SK-N-SH (cell line): ENCODE data around the gene CHMP1B. TPM values are rescaled to one million over a fixed set of nuclear protein-coding genes. Genes with fewer than 3 reads are reported as not detected.

ENCODE experiments used
- CTCF ChIA-PET: fragments of 300-600, 350-600 bp; formaldehyde crosslinking; extraction: SDS; loops from one replicate; lab custom pipeline; 2021; lab: Yijun Ruan, JAX
- POLR2A ChIA-PET: fragments of 350-600 bp; sonication (Branson Sonifier 250); formaldehyde crosslinking; extraction: SDS; loops from one replicate; lab custom pipeline; 2020; ENCODE audit warnings: antibody characterized with exemption, inconsistent platforms; lab: Yijun Ruan, JAX
- DNase-seq: peaks from one replicate; pipeline ENCODE4 v3.0.0; 2012
- H2AFZ ChIP-seq: fragments of 200-600 bp; sonication (generic); 2 replicates; pipeline ENCODE4 v1.8.1; 2016; ENCODE audit warnings: antibody characterized with exemption, mild to moderate bottlenecking, low read depth
- H3F3A ChIP-seq: fragments of 200-600 bp; sonication (generic); replicated peaks from 2 replicates; pipeline ENCODE3; 2016; ENCODE audit warnings: antibody characterized with exemption, mild to moderate bottlenecking; ENCODE audit not compliant: insufficient read depth
- H3K27ac ChIP-seq, 2 experiments: fragments of 200-500 bp in 1 of 2; fragments of 200-600 bp in 1 of 2; sonication (Bioruptor generic) in 1 of 2; sonication (generic), shearing (Covaris generic) in 1 of 2; 2 replicates each; pipeline versions ENCODE4 v1.5.1 to v1.6.1; 2014 to 2016; ENCODE audit warnings: low read depth in 2 of 2, inconsistent platforms in 1 of 2, low read length in 1 of 2, mild to moderate bottlenecking in 1 of 2, mixed read lengths in 1 of 2
- H3K27me3 ChIP-seq: fragments of 200-600 bp; sonication (generic), shearing (Covaris generic); 2 replicates; pipeline ENCODE4 v1.6.1; 2016; ENCODE audit warnings: mixed run types; ENCODE audit not compliant: insufficient read depth
- H3K36me3 ChIP-seq, 2 experiments: fragments of 200-500 bp in 1 of 2; fragments of 200-600 bp in 1 of 2; sonication (Bioruptor generic) in 1 of 2; sonication (generic) in 1 of 2; replicated peaks in 1 of 2; 2 replicates each; pipeline versions ENCODE3 to v1.5.1; 2014 to 2016; ENCODE audit warnings: low read length in 1 of 2, mild to moderate bottlenecking in 1 of 2; ENCODE audit not compliant: insufficient read depth in 2 of 2, control insufficient read depth in 1 of 2
- H3K4me1 ChIP-seq, 2 experiments: fragments of 200-500 bp in 1 of 2; fragments of 200-600 bp in 1 of 2; sonication (Bioruptor generic) in 1 of 2; sonication (generic), shearing (Covaris generic) in 1 of 2; 2 replicates each; pipeline versions ENCODE4 v1.5.1 to v1.6.1; 2014 to 2016; ENCODE audit warnings: low read depth in 1 of 2, low read length in 1 of 2, mixed run types in 1 of 2; ENCODE audit not compliant: insufficient read depth in 2 of 2, control insufficient read depth in 1 of 2
- H3K4me2 ChIP-seq: fragments of 200-600 bp; sonication (generic), shearing (Covaris generic); 2 replicates; pipeline ENCODE4 v1.6.1; 2017; ENCODE audit warnings: mixed run types
- H3K4me3 ChIP-seq, 2 experiments: fragments of 200-500 bp in 1 of 2; fragments of 200-600 bp in 1 of 2; sonication (Bioruptor generic) in 1 of 2; sonication (generic), shearing (Covaris generic) in 1 of 2; 2 replicates each; pipeline versions ENCODE4 v1.5.1 to v1.8.1; 2014 to 2016; ENCODE audit warnings: low read depth in 2 of 2, inconsistent platforms in 1 of 2, low read length in 1 of 2, mild to moderate bottlenecking in 1 of 2, mixed read lengths in 1 of 2, moderate library complexity in 1 of 2
- H3K79me2 ChIP-seq: fragments of 200-600 bp; sonication (generic); 2 replicates; pipeline ENCODE4 v1.8.1; 2017; ENCODE audit warnings: mild to moderate bottlenecking; ENCODE audit not compliant: insufficient read depth
- H3K9ac ChIP-seq: fragments of 200-600 bp; sonication (generic); 2 replicates; pipeline ENCODE4 v1.6.1; 2017; ENCODE audit warnings: mixed run types
- H3K9me2 ChIP-seq: fragments of 200-600 bp; sonication (generic); 2 replicates; pipeline ENCODE4 v1.6.1; 2017; ENCODE audit warnings: mixed run types
- H3K9me3 ChIP-seq: fragments of 200-600 bp; sonication (generic); 2 replicates; pipeline ENCODE4 v1.6.1; 2017; ENCODE audit warnings: mixed run types, mild to moderate bottlenecking, moderate library complexity
- H4K20me1 ChIP-seq: fragments of 200-600 bp; sonication (generic); 2 replicates; pipeline ENCODE4 v1.6.1; 2017; ENCODE audit warnings: mild to moderate bottlenecking, mixed run types; ENCODE audit not compliant: insufficient read depth
- GABPA ChIP-seq: IDR thresholded peaks from 2 replicates; pipeline ENCODE4 v1.4.0; 2012; ENCODE audit warnings: low read depth, mild to moderate bottlenecking
- GATA2 ChIP-seq: sonication (generic); formaldehyde crosslinking; IDR thresholded peaks from 2 replicates; pipeline ENCODE4 v1.5.0; 2020; ENCODE audit warnings: mild to moderate bottlenecking, missing genetic modification reagents
- MEF2A ChIP-seq: IDR thresholded peaks from 2 replicates; pipeline ENCODE4 v1.4.0; 2012; ENCODE audit warnings: low read depth, borderline replicate concordance
- NFIC ChIP-seq: IDR thresholded peaks from 2 replicates; pipeline ENCODE4 v1.4.0; 2012; ENCODE audit warnings: borderline replicate concordance
- PBX3 ChIP-seq: IDR thresholded peaks from 2 replicates; pipeline ENCODE4; 2012
- RCOR1 ChIP-seq: fragments of 150-350 bp; IDR thresholded peaks from 2 replicates; pipeline ENCODE4 v1.6.1; 2017; ENCODE audit warnings: antibody characterized with exemption, low read length
- REST ChIP-seq: IDR thresholded peaks from 2 replicates; pipeline ENCODE4 v1.6.1; 2012; ENCODE audit warnings: mild to moderate bottlenecking, low read depth, low read length, moderate library complexity
- RXRA ChIP-seq: IDR thresholded peaks from 2 replicates; pipeline ENCODE4 v1.4.0; 2012; ENCODE audit warnings: low read depth, mild to moderate bottlenecking, borderline replicate concordance
- TAF1 ChIP-seq: IDR thresholded peaks from 2 replicates; pipeline ENCODE4 v1.6.1; 2012; ENCODE audit warnings: low read depth, mild to moderate bottlenecking, low read length, moderate library complexity, borderline replicate concordance
- USF1 ChIP-seq: IDR thresholded peaks from 2 replicates; pipeline ENCODE4 v1.4.0; 2012; ENCODE audit warnings: low read depth, borderline replicate concordance
- YY1 ChIP-seq: IDR thresholded peaks from 2 replicates; pipeline ENCODE4 v1.4.0; 2012; ENCODE audit warnings: low read depth, mild to moderate bottlenecking
- WGBS: methylation state at CpG from one replicate; pipeline ENCODE4 v1.1.6; 2017; ENCODE audit warnings: low lambda C conversion rate; 5-methylcytosine and 5-hydroxymethylcytosine counted together
- polyA plus RNA-seq, 3 experiments: library from polyadenylated mRNA; depleted of rRNA; stranded (reverse); fragments of >200 nt; gene quantifications; 2 replicates each; pipeline ENCODE4 v1.2.3, GENCODE V29; 2012
- TF ChIP-seq, protein P1 (sequence below): IDR thresholded peaks from 2 replicates; pipeline ENCODE4 v1.4.0; 2012; ENCODE audit warnings: low read depth, borderline replicate concordance

CHMP1B gene
- polyA plus RNA-seq, 1 of the 3 experiments (the other 2 are of a cell fraction): 52.4 TPM

DNA sequence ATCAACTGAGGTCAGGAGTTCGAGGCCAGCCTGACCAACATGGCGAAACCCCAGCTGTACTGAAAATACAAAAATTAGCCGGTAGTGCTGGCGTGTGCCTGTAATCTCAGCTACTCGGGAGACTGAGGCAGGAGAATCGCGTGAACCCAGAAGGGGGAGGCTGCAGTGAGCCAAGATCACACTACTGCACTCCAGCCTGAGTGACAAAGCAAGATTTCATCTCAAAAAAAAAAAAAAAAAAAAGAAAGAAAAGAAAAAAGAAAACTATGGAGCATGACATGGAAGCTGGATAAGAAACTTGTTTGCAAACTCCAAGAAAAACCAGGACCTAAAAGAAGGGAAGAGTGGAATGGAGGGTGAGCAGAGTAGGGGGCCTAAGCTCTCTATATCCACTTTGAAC, 1.9 kb upstream of the CHMP1B start:
- Histone ChIP-seq H4K20me1 (peaks cover 12% of the 10 kb centered on the region; the same call in 1 of the 2 replicates), H3K27me3 (peaks cover 2% of the 10 kb centered on the region; the same call in 1 of the 2 replicates), H3F3A (peaks cover 8% of the 10 kb centered on the region), H3K4me1 (peaks cover 0 to 17% of the 10 kb centered on the region in 2 experiments; a peak in 2 of 4 replicates), H3K36me3 (peaks cover 0 to 14% of the 10 kb centered on the region in 2 experiments), H3K27ac (peak overlapping the region in 1 of 2 experiments; percentile 90; a peak in 1 of 4 replicates), H3K9me3 (no peaks in the 10 kb centered on the region)
- POLR2A ChIA-PET: no interaction called here
- TF ChIP-seq REST: no peak
- no peak for TF ChIP-seq GABPA
- TF ChIP-seq PBX3: no peak
- no peak for TF ChIP-seq NFIC
- TF ChIP-seq, all 33 proteins: peak for 0
- 0 out of 2 replicates have a peak overlapping the region, but pooled peaks have one; percentile 87 for H3K4me2 ChIP-seq
- DNase-seq: no peak
- CTCF ChIA-PET: interaction anchor here (1.1 to 1.6 kb wide), 3 partner anchors 14 to 110 kb away, joined by 3 to 4 read pairs (median 4); no protein-coding TSS in a partner anchor
- H3K4me3 ChIP-seq: no peak overlapping the region
- H3K9ac ChIP-seq: no peak overlapping the region
- H3K79me2 ChIP-seq: peaks cover 30% of the 10 kb centered on the region
- WGBS: 66% methylated on average over 7 of the region's 7 CpGs
- peak overlapping the region; percentile 66; the same call in 1 of the 2 replicates for H2AFZ ChIP-seq
- H3K9me2 ChIP-seq: no peaks in the 10 kb centered on the region

DNA sequence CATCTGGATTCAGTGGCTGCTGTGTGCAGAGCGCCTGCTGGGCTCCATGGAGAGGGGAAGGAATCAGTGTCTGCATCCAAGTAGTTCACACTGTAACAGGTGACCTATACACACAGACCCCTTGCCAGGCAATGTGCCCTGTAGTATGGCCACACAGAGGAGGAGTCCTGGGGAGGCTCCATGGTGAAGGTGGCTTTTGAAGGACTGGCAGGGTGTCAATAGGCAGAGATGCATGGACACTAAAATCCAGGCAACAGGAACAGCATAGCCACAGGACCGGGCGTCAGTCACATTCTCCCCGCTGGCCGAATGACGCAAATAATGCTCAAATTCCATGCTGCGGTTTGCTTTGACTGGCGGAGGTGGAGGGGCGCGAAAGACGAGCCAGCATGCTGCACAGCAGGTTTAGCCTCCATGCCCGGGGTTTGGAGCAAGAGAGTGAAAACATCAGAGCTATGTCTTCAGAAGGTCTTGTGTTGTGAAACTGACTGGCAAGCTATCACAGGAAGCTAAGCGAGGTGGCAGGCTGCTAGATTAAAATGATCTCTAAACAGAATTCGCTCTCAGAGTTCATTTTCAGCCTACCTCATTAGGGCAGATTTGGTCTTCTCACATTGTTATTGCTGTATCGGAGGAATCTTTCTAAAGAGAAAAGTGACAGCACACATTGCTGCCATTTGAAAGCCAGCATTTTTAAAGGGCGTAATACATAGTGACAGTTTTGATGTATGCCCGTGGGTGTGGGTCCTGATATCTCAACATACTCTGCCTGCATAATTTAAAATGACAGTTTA, 1.2 kb upstream of the CHMP1B start:
- CTCF ChIA-PET: interaction anchor here (1.1 to 1.6 kb wide), 3 partner anchors 15 to 110 kb away, joined by 3 to 4 read pairs (median 4); no protein-coding TSS in a partner anchor
- WGBS: 5% methylated on average over 14 of the region's 17 CpGs
- no peaks in the 10 kb centered on the region for H3K9me3 ChIP-seq
- TF ChIP-seq, protein P1, sequence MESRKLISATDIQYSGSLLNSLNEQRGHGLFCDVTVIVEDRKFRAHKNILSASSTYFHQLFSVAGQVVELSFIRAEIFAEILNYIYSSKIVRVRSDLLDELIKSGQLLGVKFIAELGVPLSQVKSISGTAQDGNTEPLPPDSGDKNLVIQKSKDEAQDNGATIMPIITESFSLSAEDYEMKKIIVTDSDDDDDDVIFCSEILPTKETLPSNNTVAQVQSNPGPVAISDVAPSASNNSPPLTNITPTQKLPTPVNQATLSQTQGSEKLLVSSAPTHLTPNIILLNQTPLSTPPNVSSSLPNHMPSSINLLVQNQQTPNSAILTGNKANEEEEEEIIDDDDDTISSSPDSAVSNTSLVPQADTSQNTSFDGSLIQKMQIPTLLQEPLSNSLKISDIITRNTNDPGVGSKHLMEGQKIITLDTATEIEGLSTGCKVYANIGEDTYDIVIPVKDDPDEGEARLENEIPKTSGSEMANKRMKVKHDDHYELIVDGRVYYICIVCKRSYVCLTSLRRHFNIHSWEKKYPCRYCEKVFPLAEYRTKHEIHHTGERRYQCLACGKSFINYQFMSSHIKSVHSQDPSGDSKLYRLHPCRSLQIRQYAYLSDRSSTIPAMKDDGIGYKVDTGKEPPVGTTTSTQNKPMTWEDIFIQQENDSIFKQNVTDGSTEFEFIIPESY: no peak
- TF ChIP-seq RXRA (no peak), USF1 (no peak), MEF2A (no peak), REST (no peak), RCOR1 (no peak), YY1 (no peak), NFIC (no peak), GATA2 (CRISPR knock-in tag) (no peak), TAF1 (no peak)

More for the DNA sequence above, 1.2 kb upstream of the CHMP1B start:
- H3K9me2 ChIP-seq: no peaks in the 10 kb centered on the region
- peaks cover 0 to 18% of the 10 kb centered on the region in 2 experiments for H3K36me3 ChIP-seq
- peaks cover 9% of the 10 kb centered on the region for H3F3A ChIP-seq
- H3K27me3 ChIP-seq: no peaks in the 10 kb centered on the region; the same call in 1 of the 2 replicates
- H3K4me2 ChIP-seq: peak overlapping the region; percentile 87
- H3K79me2 ChIP-seq: peaks cover 34% of the 10 kb centered on the region
- peaks cover 12% of the 10 kb centered on the region; the same call in 1 of the 2 replicates for H4K20me1 ChIP-seq
- H2AFZ ChIP-seq: peak overlapping the region; percentile 66
- peak overlapping the region; percentile 95 to 100 for H3K4me3 ChIP-seq
- peaks cover 0 to 17% of the 10 kb centered on the region in 2 experiments; a peak in 2 of 4 replicates for H3K4me1 ChIP-seq
- peak overlapping the region in 1 of 2 experiments; percentile 90; a peak in 2 of 4 replicates for H3K27ac ChIP-seq
- POLR2A ChIA-PET: no interaction called here
- DNase-seq: peak; percentile 39
- peak overlapping the region; percentile 97; the same call in 1 of the 2 replicates for H3K9ac ChIP-seq
